ENCODE measurements around the gene WFS1. TPM values are rescaled to one million over a fixed set of nuclear protein-coding genes. Genes with fewer than 3 reads are reported as not detected.

WFS1 gene
- total RNA-seq, 1 donor from 2014 or later, result 17.1 TPM

DNA sequence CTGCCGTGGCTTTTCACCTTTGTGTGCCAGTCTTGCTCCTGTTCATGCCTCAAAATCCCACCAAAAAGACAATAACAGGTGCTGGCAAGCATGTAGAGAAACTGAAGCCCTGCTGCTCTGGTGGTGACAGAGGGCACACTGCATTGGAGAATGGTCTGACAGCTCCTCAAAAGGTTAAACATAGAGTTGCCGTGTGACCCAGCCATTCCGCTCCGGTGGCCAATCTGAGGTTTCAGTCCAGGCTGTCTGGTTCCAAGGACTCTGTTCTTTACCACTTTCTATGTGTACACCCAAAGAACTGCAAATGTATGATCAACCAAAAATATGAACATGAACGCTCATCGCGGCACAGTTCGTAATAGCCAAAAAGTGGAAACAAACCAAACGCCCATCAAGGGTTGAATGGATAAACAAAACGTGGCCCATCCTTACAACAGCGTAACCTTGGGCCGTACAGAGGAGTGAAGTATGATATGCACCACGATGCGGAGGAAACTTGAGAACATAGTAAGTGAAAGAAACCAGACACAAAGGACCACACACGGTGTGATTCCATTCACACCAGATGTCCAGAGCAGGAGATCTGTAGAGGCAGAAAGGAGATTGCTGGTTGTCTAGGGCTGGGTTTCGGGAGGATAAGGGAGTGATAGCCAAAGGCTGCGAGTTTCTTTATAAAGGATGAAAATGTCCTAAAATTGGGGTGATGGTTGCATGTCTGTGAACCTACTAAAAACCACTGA lies 33.6 kb upstream of the WFS1 start:
- DNase-seq (ENCODE audit: low spot score), result peak; percentile 9

DNA sequence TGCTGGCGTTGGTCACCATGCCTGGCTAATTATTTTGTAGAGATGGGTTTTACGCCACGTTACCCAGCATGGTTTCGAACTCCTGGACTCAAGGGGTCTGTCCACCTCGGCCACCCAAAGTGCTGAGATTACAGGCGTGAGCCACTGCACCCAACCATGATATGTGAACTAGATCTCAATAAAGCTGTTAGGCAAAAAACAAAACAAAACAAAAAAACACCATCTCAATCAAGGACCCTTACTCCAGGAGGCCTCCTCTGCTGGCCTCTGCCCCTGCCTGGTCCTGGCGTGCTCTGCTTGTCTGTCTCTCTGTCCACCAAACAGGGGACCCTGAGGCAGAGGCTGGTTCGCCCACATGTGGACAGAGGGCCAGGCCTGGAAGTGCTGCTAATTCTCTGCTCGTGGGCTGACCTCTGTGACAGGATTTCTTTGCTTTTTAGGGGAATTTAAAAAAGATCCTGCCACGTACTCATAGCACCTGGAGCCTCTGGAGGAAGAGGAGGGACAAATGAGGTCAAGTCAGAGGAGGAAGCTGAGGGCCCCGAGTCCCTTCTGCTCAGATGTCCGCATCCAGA lies 32.7 kb upstream of the WFS1 start:
- DNase-seq (ENCODE audit: low spot score), result no peak

GRCh38 chr4:6239486-6239885 lies 30.2 kb upstream of the WFS1 start:
- DNase-seq (ENCODE audit: low spot score), result no peak

GRCh38 chr4:6239968-6240367 lies 29.7 kb upstream of the WFS1 start:
- DNase-seq (ENCODE audit: low spot score), result no peak

- DNase-seq (ENCODE audit: low spot score), result no peak
These were observed 28.4 kb upstream of the WFS1 start for GRCh38 chr4:6241062-6241845.

GRCh38 chr4:6242271-6243029 lies 27.2 kb upstream of the WFS1 start:
- DNase-seq (ENCODE audit: low spot score), result no peak

- DNase-seq (ENCODE audit: low spot score), result peak; percentile 36
These were observed 24.1 kb upstream of the WFS1 start for GRCh38 chr4:6245246-6246169.

- no peak for DNase-seq (ENCODE audit: low spot score)
These were observed 23.4 kb upstream of the WFS1 start for GRCh38 chr4:6246170-6246634.

DNA sequence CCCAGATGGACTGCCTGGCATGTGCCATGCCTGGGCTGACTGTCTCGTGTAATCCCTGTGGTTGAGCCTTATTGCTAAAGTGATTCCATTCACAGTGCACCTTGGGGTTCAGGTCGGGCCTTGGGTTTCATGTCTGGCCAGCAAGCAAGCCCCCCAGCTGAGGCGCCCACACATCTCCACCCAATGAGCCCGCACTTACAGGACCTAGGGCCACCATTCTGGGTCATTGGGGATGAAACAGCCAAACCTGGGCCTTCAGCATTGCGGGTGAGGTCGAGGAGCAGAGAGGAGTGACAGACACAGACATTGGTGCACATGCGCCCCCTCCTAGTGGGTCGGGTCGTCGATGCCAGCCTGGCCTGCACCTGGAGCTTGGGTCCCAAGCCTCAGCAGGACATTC lies 21.3 kb upstream of the WFS1 start:
- no peak for DNase-seq (ENCODE audit: low spot score)

GRCh38 chr4:6250235-6250983 lies 19.2 kb upstream of the WFS1 start:
- peak; percentile 70 for DNase-seq (ENCODE audit: low spot score)

- DNase-seq (ENCODE audit: low spot score), result no peak
These were observed 18.7 kb upstream of the WFS1 start for GRCh38 chr4:6250984-6251295.

GRCh38 chr4:6251365-6251764 lies 18.3 kb upstream of the WFS1 start:
- DNase-seq (ENCODE audit: low spot score), result no peak

DNA sequence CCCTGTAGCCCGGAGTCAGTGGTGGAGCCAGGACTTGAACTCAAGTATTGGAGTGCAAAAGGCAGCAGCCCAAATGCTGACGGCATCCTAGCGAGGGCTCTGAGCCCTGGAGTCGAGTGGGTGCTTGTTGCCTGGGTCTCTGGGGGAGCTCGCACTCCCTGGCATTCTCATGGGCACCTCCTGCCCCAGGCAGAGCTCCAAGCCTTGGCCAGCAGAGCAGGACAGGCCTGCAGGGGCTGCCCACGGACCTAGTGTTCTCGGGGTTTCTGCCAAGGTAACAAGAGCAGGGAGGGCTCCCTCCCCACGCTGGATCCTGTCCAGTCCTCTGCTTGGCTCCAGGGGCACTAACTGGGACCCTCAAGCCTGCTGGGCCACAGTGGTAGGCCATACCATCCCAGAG lies 17.6 kb upstream of the WFS1 start:
- DNase-seq (ENCODE audit: low spot score), result no peak

DNA sequence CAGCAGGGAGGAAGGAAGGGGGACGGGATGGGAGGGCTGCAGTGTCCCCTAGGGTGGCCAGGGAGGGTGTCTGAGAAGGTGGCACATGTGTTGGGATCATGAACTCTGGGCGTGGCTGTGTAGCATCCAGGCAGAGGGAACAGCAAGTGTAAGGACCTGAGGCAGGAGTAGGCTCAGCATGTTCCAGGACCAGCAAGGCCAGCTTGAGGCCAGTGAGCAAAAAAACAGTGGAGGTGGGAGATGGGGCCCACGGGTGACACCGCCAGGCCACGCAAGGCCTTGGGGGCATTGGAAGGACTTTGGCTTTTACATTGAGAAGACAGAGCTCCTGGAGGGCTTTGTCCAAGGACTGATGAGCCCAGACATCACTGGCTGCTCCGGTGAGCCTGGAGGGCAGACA lies 16.5 kb upstream of the WFS1 start:
- DNase-seq (ENCODE audit: low spot score), result no peak

- no peak for DNase-seq (ENCODE audit: low spot score)
These were observed 15.7 kb upstream of the WFS1 start for GRCh38 chr4:6253961-6254360.

DNA sequence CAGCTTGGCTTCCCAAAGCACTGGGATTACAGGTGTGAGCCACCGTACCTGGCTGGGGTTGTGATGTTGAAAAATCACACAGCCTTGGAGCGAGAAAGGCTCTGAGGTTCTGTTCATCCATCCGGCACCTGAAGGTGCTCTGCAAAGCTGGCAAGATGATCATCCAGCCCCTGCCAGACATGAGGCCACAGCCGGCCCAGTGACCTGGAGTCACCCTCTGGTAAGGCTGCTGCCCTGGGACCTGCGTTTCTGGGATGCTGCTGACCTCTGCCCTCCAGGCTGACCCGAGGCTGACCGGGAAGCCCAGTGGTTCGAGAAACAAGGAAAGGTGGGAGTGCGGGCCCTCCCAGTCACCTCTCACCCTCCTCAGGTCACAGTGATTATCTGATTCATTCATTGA lies 13.5 kb upstream of the WFS1 start:
- no peak for DNase-seq (ENCODE audit: low spot score)

DNA sequence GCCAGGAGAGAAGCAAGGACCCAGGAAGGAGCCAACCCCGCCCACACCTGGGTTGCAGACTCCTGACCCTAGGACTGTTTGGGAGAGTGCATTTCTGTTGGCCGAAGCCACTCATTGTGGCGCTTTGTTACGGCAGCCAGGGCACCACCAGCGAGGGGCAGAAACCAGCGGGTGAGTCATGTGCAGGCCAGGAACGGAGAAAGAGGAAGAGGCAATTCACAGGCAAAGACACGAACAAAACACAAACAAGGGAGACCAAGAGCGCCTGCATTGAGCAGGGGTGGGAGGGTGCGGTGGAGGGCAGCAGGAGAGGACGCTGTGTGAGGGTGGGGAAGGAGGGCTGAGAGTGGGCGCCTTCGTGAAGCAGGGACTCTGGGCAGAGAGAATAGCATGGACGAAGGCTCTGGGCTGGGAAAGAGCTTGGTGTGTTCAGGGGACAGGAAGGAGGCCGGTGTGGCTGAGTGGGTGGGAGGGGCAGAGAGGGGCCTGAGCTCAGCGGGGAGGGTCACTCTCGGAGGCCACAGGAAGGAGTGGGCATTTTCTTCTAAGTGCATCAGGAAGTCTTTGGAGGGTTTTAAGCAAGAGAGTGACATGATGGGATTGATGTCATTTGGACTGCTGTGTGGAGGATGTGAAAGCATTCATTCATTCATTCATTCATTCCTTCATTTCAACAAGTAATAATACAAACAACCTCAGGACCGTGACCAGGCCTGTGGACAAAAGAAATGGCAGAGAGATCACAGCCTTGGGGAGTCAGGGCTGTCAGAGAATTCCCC lies 12.2 kb upstream of the WFS1 start:
- no peak for DNase-seq (ENCODE audit: low spot score)

- DNase-seq (ENCODE audit: low spot score), result no peak
These were observed 11.7 kb upstream of the WFS1 start for GRCh38 chr4:6258026-6258360.

DNA sequence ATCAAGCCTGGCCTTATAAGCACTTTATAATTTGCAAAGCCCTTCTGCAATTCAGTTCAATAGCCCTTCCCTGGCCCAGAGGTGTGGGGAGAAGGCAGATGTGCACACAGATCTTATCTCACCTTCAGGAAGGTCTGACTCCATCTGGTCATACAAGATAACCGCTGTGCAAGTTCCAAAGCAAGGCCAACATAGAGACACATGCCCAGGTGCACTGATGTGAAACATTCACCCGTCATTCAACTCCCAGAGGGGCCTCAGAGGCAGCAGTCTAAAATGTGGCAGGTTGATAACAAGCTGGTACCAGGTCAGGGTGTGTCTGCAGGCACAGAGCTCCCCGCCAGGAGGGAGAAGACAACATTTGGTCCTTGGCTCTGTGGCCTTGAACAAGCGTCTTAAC lies 10.9 kb upstream of the WFS1 start:
- no peak for DNase-seq (ENCODE audit: low spot score)

GRCh38 chr4:6259886-6260285 lies 9.8 kb upstream of the WFS1 start:
- DNase-seq (ENCODE audit: low spot score), result no peak
